Stimulated activated CD4-positive, alpha-beta T cell treated with anti-CD3 and anti-CD28 coated beads, Interleukin-2, amount 100 ng/mL, for 4 hours (primary cell): Measurements from ENCODE around the gene THAP8.

Experiments used
- DNase-seq: peaks from one replicate; pipeline ENCODE4 v3.0.0-alpha.2; 2020; ENCODE audit warnings: low read depth

Gene THAP8

DNA sequence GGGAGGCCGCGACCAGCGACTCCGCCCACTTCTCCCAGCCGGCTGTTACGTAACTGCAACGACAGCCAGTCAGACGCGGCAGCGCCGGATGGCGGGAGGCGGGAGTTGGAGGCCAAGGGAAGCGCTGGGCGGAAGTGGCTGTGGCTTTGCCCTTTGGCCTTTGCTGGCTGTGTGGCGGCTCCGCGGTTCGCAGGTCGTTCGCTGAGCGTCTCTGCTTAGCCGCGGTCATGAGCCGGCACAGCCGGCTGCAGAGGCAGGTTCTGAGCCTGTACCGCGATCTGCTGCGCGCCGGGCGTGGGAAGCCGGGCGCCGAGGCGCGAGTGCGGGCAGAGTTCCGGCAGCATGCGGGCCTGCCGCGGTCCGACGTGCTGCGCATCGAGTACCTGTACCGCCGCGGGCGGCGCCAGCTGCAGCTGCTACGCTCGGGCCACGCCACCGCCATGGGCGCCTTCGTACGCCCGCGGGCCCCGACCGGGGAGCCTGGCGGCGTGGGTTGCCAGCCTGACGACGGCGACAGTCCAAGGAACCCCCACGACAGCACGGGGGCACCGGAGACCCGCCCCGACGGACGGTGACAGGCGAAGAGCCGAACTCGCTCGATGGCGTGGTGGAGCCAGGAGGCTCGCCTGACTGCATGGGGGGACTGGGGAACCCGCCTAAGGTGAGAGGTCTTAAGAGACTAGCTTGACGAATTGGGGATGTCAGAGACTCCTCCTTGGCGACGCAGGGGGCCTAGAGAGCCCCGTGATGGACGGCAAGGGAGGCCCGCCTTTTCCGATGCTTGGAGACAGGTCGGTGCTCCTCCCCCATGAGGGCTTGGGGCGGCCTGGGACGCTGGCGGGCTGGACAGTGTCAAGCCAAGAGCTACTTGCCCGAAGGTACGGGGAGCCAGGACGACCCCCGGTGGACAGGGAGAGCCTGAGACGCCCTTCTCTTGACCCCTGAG lies 58.8 kb downstream of the THAP8 start, which contains the start of gene SDHAF1:
Gene SDHAF1 (plus strand): TSS at position 141 of the 946 bp plus-strand sequence. CDS start 87 bp downstream, at position 228.
- peak; percentile 90 for DNase-seq

DNA sequence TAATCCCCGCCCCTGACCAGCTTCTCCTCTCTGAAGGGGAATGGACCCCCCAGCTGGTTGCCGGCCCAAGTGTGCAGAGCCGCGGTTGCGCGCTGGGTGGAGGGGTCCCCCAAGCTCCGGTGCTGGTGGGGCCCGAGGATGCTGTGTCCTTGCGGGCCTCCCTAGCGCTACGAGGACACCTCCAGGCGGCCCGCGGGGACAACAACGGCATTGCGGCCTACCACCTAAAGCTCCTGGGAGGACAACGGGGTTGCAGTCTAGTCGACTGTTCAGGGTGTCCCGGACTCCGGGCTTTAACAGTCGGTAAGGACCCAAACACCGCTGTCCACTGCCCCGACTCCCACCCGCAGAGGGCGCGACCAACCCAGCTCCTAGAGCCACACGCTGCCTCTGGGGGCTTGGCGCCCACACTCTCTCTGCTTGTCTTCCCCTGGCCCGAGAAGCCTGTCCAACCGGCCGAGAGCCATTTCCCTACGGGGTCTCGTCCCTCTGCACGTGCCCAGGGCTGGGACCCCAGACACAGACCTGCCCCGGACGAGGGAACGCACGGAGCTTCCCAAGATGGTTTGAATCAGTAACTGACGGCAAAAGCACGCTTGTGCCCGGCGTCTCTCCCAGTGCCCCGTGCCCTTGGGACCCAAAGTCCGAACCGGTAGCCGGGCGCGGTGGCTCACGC lies 60.0 kb downstream of the THAP8 start:
- no peak for DNase-seq

DNA sequence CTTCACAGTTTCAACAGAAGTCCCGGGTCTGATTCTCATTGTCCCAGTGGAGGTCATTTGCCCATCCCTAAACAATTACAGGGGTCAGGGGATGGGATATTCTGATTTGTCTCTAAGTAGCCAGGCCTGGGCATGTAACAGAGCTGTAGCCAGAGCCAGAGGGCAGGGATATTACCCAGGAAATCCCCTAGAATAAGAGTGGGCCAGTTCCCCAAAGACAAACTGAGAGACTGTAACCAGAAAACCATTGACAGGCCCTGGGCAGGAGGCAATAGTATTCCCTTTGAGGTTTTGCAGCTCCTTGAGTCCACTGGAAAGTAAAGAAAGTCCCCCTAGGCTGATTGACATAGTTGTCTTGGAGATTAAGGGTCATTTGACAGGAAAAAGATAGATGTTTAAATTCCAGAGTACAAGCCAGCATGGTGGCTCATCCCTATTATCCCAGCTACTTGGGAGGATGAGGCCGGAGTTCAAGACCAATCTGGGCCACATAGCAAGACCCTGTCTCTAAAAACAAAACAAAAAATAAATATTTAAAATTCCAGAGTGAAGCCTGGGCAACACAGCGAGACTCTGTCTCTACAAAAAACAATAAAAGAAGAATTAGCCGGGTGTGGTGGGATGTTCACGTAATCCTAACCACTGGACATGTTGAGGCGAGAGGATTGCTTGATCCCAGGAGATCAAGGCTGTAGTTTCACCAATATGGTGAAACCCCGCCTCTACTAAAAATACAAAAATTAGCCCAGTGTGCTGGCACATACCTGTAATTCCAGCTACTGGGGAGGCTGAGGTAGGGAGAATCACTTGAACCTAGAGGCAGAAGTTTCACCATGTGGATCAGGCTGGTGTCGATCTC lies 60.9 kb downstream of the THAP8 start:
- no peak for DNase-seq

DNA sequence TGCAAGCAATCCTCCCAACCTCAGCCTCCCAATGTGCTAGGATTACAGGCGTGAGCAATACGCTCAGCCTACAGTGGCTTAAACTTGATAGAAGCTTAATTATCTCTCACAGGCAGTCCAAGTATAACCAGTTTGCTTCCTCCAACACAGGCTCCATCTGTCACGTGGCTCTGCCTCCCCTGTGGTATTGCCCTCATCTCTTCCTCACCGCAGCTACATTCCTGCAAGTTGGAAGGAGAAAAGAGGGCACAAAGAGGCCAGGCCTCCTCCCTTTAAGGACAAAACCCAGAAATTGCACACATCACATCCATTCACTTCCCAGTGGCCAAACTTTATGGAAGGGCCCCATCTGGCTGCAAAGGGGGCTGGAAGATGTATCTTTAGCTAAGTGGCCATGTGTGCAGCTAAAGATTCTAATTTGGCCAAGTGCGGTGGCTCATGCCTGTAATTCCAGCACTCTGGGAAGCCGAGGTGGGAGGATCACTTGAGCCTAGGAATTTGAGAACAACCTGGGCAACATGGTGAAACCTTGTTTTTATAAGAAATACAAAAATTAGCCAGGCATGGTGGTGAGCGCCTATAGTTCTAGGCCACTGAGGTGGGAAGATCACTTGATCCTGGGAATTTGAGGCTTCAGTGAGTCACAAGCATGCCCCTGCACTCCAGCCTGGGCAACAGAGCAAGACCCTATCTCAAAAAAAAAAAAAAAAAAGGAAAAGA lies 62.2 kb downstream of the THAP8 start:
- no peak for DNase-seq

DNA sequence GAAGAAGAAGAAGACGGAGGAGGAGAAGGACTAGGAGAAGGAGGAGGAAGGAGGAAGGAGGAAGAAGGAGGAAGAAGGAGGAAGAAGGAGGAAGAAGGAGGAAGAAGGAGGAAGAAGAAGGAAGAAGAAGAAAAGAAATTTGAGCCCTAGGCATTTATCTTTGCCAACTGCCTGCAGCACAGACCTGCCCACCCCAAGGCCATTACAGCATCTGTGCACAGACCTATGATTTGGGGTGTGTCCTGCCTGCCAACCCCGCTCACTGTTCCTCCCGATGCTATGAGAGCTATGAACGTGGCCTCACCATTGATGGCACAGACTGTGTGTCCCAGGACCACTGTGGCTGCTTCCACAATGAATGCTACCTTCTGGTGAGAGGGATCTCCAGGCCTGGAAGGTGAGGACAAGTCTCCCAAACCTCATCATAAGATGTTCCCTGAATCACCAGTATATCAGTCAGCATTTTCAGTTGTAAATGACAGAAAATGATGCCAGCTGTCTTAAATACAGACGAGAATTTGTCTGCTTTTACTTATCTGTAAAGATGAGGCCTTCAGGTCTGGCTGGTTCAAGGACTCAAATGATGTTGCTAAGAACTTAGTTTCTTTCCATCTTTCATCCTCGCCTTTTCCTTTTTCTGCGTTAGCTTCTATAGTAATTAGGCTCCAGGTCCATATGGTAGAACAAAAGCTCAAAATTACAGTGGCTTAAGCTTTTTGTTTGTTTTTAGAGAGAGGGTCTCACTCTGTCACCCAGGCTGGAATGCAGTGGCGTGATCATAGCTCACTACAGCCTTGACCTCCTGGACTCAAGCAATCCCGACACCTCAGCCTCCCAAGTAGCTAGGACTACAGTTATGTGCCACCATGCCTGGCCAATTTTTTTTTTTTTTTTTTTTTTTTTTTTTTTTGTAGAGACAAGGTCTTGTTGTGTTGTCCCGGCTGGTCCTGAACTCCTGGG lies 63.0 kb downstream of the THAP8 start:
- DNase-seq: no peak

DNA sequence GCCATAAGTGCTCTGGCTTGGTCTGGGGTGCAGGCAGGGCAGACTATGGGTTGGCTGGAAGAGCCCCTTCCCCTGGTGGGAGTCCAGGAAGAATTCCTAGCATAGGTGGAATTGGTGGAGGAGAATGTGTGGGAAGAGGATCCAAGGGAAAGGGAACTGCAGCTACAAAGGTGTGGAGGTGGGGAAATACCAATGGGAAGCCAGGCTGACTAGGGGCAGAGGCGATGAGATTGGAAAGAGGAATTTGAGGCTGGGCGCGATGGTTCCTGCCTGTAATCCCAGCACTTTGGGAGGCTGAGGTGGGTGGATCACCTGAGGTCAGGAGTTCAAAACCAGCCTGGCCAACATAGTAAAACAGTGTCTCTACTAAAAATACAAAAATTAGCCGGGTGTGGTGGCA lies 63.9 kb downstream of the THAP8 start:
- DNase-seq: no peak

DNA sequence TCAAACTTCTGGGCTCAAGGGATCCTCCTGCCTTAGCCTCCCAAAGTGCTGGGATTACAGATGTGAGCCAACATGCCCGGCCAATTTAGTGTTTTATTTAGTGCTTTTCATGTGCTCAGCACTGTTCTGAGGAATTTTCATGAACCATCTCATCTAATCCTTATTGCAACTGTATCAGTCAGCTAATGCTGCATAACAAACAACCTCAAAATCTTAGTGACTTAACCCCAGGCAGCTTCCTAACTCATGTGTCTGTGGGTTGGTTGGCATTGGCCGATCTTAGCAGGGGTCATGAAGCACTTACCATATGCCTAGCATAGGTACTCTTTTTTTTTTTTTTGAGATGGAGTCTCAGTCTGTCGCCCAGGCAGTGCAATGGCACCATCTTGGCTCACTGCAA lies 65.3 kb downstream of the THAP8 start:
- no peak for DNase-seq

DNA sequence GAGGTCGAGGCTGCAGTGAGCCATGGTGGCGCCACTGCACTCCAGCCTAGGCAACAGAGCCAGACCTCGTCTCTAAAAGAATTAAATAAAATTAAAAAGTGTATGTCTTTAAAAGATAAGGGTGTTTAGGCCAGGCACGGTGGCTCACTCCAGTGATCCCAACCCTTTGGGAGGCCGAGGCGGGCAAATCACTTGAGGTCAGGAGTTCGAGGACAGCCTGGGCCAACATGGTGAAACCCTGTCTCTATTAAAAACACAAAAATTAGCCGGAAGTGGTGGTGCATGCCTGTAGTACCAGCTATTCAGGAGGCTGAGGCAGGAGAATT lies 66.6 kb downstream of the THAP8 start:
- no peak for DNase-seq

DNA sequence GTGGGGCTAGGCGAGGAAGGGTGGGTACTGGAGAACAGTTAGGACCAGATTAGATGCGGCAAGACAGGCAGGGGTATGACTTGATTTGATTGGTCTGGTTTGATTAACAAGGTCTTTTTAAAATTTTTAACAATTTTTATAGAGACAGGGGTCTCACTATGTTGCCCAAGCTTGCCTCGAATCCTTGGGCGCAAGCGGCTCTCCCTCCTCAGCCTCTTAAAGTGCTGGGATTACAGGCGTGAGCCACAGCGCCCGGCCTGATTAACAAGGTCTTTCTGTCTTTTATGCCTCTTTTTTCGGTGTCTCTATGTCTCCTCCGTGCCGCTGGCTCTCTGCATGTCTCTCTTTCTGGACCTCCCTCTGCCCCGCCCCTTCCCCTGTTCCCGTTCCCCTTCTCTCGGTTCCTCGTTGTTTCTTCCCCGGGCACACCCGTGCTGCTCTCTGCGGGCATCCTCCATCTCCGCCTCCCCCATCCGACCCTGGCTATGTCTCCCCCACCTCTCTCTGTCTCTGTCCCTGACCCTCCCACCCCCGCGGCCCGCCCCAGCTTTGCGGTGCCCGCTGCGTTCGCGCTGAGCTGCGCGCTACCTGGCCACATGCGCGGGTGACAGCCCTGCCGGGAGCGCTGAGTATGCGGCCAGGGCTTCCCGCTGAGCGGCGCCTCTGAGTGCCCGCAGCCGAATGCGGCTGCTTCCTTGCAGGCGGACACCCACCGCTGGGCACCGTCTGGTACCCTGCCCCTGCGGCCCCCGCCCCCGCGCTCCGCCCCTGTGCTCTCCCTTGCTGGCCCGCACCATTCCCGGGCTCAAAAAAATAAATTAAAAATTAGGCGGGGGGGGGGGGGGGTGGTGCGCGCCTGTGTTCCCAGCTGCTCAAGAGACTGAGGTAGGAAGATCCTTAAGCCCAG lies 67.2 kb downstream of the THAP8 start:
- DNase-seq: no peak

DNA sequence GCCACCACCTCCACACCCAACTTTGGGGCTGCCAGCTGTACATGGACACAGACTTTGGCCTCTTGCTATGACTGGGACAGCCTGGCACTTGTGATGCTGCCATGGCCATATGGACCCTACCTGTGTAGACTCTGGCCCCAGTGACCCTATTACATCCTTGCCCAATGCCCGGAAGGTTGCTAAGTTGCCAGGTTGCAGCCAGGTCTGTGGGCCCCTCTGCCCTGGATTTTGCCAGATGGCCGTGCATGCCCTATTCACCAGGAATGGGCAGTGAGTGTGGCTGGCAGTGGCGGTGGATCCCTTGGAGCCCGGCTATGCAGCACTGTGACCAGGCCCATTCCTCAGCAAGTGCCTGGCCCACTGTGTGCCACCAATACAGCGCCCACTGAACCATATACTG lies 68.0 kb downstream of the THAP8 start:
- no peak for DNase-seq
